HTR-8/SVneo (cell line): ENCODE results near the gene IFNA6.

Experiments
- DNase-seq: peaks from one replicate; pipeline ENCODE4 v3.0.0; 2011; ENCODE audit warnings: low spot score, mixed read lengths; ENCODE audit not compliant: insufficient read length
- FAIRE-seq: peaks from 2 replicates; lab custom pipeline; 2011; peaks lifted over from hg19 to GRCh38; lab: Jason Lieb, UNC

Gene IFNA6

GRCh38 chr9:21333226-21333625, 17.5 kb downstream of the IFNA6 start:
- no peak for FAIRE-seq
- DNase-seq: no peak

- DNase-seq (no peak), FAIRE-seq (no peak)
Observed at GRCh38 chr9:21331676-21332402, 18.8 kb downstream of the IFNA6 start.

GRCh38 chr9:21326526-21327139, 24.1 kb downstream of the IFNA6 start:
- no peak for FAIRE-seq
- DNase-seq: peak; percentile 15

DNA sequence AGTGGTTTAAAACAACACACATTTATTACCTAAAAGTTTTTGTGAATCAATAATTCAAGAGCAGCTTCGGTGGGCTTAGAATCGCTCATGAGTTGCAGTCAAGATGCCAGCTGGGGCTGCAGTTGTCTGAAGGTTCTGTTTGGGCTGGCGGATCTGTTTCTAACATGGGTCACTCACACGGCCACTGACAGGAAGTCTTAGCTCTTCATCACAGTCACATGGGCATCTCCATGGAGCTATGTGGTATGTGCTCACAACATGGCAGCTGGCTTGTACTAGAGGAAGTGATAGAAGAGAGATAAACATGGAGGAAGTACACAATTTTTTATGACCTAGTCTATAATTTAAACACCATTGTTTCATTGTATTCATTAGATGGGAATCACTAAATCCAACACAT, 26.6 kb downstream of the IFNA6 start:
- FAIRE-seq (no peak), DNase-seq (no peak)

DNA sequence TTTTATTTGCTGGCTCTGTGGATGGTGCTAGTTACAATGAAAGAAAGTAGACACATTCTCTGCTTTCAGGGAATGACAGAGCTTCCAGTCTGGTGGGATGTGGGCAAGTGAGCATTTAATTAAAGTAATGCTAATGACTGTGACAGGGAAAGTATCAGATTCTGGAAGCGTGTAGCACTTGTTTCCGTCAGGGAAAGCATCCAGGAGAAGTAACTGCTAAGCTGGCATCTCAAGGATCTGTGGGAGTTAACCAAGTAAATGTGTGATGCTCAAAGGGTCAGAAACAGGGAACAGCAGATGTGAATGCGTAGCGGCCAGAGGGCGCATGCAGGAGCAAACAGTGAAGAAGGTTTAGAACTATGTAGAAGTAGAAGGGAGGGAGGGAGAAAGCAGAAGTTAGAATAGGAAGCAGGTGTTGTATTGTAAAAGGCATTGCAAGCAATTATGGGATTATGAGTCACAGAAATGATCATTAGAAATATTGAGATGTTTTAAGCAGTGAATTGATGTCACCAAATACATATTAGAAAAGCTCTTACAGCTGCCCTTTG, 27.7 kb downstream of the IFNA6 start:
- DNase-seq: no peak
- no peak for FAIRE-seq

DNA sequence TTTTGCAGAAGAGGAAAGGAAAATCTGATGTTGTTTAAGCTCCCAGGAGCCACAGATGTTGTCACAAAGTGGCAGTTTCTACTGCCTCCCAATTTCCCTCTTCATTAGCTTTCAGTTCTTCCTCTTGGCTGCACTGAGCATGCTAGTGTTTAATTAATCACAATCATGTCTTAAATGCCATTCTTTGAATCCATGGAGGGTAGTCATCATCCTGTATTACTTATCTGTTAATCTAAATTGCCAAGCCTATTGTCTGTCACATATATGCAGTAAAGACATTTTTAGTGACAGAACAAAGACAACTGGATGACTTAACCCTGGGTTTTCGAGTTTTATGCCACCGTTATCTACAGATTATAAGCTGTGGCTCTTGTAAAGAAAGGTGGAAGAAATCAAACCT, 30.2 kb downstream of the IFNA6 start:
- DNase-seq (no peak), FAIRE-seq (no peak)

DNA sequence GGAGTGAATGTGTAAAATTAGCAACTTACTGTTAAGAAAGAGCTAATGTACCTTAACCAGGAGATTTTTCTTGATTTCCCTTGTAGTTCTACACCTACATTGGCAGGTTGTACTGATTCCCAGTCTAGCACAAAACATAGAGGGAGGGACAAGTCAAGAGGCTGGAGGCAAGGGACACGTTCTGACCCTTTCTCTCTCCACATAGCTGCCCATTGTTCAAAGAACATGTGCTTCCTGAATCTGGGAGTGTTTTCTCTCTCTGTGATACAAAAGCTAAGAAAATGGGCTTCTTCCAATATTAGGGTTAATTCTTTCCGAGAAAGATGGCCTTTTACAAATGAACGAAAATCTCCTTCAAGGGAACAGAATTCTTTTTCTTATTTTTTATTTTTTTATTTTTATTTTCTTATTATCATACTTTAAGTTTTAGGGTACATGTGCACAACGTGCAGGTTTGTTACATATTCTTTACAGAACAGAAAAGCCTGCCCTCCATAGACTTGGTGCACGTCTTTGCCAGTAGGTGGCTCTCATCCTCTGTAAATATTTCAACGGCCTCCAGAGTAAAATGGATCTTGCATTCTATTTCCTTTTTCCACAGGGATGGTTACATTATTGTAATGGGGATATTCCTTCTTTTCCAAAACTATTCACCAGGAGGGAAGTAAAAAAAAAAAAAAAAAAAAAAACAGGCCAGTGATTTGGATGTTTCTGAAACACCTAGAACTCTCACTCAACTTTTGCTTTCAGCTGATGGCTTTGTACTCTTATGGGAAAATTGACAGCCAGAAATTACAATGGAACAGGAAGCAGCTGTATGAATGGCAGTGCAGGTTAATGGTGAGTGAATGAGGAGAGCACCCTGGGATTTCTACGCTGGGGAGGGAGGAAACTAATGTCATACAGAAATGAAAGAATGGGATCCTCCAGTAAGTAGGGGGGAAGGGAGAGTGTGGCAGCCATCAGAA, 32.4 kb downstream of the IFNA6 start:
- DNase-seq: no peak
- no peak for FAIRE-seq

GRCh38 chr9:21316860-21317259, 33.8 kb downstream of the IFNA6 start:
- DNase-seq: no peak
- FAIRE-seq: no peak

DNA sequence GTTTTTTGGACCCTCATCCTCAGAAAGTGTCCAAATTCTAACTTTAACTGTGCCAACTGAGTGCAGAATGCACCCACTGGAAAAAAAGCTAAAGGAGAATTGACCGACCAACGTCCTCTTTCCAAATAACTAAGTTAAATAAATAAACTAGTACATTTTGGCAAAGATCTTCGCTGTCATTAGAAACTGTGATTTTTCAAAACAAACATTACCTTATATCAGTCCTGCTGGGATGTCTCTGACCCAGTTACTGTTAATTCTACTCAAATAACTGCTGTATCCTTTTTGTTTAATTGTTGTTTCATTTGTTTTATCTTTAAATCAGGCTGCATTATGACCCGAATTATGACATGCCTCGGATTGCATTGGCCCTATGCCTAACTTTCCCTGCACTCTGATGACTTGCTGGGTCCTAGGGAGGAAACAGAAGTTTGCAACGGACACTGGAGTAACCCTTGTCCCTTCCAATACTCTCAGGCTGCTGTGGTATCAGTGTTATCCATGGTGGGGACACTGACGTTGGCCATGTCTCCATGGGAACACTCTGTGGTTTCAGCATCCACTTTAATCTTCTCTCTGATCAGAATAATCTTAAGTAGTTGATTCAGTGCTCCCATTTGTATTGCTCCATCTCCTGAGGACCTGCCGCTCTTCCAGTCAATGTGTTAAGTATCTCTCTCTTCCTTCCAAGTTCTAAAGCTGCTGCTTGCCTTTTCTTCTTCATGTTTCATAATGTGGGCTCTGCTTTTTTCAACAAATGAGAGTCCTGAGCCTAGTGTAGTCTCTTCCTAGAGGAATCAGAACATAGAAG, 34.5 kb downstream of the IFNA6 start:
- no peak for DNase-seq
- FAIRE-seq: no peak

GRCh38 chr9:21314152-21314551, 36.5 kb downstream of the IFNA6 start:
- no peak for DNase-seq
- no peak for FAIRE-seq

- no peak for FAIRE-seq
Observed at GRCh38 chr9:21311889-21312288, 38.8 kb downstream of the IFNA6 start.

GRCh38 chr9:21305213-21305612, 45.5 kb downstream of the IFNA6 start, which contains the start of gene IFNA5:
Gene IFNA5, minus strand, starts transcription at chr9:21305313. Its CDS starts 57 bp downstream, at chr9:21305256.
- DNase-seq (no peak), FAIRE-seq (no peak)

More at GRCh38 chr9:21311889-21312288, 38.8 kb downstream of the IFNA6 start:
- DNase-seq: no peak
